GM19395 (cell line): ENCODE data around the gene ADD3.
A peak's percentile ranks its signal among the peaks of the same experiment; 100 is the strongest.

Source experiments
- ATAC-seq: cut with Tn5 transposase; IDR thresholded peaks from one replicate; pipeline ENCODE4 v1.9.1; 2021; ENCODE audit warnings: mild to moderate bottlenecking, moderate library complexity; ENCODE audit not compliant: unreplicated experiment

ADD3 gene

GRCh38 chr10:110002801-110003523 is 4.8 kb upstream of the ADD3 start:
- no peak for ATAC-seq

- ATAC-seq = no peak
Measured at GRCh38 chr10:110003524-110003885, 4.3 kb upstream of the ADD3 start.

- ATAC-seq = no peak
Measured at GRCh38 chr10:110005719-110006118, 2.1 kb upstream of the ADD3 start.

- no peak for ATAC-seq
Measured at GRCh38 chr10:110006358-110007160, 1.2 kb upstream of the ADD3 start.

- peak; percentile 53 for ATAC-seq
Measured at GRCh38 chr10:110007161-110007700, 553 bp upstream of the ADD3 start.

- peak; percentile 23 for ATAC-seq
Measured at GRCh38 chr10:110008518-110009339, 945 bp downstream of the ADD3 start.

GRCh38 chr10:110009736-110010475 is 2.1 kb downstream of the ADD3 start:
- ATAC-seq = peak; percentile 30

GRCh38 chr10:110010486-110011378 is 2.9 kb downstream of the ADD3 start:
- ATAC-seq = no peak

- ATAC-seq = no peak
Measured at GRCh38 chr10:110011681-110012080, 3.9 kb downstream of the ADD3 start.

- ATAC-seq = no peak
Measured at GRCh38 chr10:110013630-110014293, 6.0 kb downstream of the ADD3 start.

GRCh38 chr10:110016039-110016438 is 8.3 kb downstream of the ADD3 start:
- no peak for ATAC-seq

- no peak for ATAC-seq
Measured at GRCh38 chr10:110017052-110017451, 9.3 kb downstream of the ADD3 start.

- no peak for ATAC-seq
Measured at GRCh38 chr10:110017907-110018306, 10.1 kb downstream of the ADD3 start.

- no peak for ATAC-seq
Measured at GRCh38 chr10:110020265-110020664, 12.5 kb downstream of the ADD3 start.

- no peak for ATAC-seq
Measured at GRCh38 chr10:110022716-110023504, 15.1 kb downstream of the ADD3 start.

GRCh38 chr10:110023785-110024465 is 16.1 kb downstream of the ADD3 start:
- ATAC-seq = no peak

- no peak for ATAC-seq
Measured at GRCh38 chr10:110029450-110029849, 21.7 kb downstream of the ADD3 start.
